Fibroblast of skin of right quadriceps (primary cell): ENCODE measurements around the gene DNAH11.
"Not testable (repeated sequence)": the region's sequence is repeated elsewhere in the genome, so short reads cannot be mapped to it uniquely, and the experiment has no call there.

Experiments
- DNase-seq: peaks from one replicate; pipeline ENCODE4 v3.0.0-alpha.2; 2013

Gene DNAH11

GRCh38 chr7:21542891-21543527, at the start of gene DNAH11:
Gene DNAH11 (plus strand): TSS chr7:21543039. CDS start chr7:21543246, 207 bp downstream.
- no peak for DNase-seq

DNA sequence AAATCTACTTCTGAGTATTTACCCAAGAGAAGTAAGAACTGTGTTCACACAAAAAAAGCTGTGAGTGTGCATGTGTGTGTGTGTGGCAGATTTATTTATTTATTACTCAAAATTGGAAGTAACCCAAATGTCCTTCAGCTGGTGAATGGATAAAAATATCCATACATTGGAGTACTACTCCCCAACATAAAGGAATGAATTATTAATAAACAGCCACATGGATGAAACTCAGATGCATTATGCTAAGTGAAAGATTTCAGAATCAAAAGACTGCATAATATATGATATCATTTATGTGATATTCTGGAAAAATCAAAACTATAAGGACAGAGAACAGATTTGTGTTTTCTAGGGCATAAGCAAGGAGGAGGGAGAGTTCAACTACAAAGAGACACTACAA, 47.1 kb upstream of the DNAH11 start:
- DNase-seq: no peak

DNA sequence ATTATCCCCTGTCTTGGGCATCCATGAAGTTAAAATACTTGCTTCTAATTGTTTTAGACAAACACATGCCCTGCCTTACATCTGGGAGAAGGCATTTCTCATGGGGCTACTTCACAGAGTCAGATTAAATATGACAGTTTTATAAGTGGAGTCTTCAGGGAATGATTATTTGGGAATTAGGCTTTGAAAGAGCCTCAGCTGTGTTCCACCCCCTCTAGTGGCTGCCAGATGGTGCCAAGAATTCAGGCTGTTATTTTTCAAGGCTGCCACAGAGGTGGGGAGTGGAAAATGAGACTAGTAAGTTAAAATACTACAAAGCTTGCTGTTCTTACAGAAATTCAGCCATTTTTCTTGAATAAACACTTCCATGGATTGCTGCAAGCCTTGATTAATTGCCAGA, 45.8 kb upstream of the DNAH11 start:
- DNase-seq: no peak

DNA sequence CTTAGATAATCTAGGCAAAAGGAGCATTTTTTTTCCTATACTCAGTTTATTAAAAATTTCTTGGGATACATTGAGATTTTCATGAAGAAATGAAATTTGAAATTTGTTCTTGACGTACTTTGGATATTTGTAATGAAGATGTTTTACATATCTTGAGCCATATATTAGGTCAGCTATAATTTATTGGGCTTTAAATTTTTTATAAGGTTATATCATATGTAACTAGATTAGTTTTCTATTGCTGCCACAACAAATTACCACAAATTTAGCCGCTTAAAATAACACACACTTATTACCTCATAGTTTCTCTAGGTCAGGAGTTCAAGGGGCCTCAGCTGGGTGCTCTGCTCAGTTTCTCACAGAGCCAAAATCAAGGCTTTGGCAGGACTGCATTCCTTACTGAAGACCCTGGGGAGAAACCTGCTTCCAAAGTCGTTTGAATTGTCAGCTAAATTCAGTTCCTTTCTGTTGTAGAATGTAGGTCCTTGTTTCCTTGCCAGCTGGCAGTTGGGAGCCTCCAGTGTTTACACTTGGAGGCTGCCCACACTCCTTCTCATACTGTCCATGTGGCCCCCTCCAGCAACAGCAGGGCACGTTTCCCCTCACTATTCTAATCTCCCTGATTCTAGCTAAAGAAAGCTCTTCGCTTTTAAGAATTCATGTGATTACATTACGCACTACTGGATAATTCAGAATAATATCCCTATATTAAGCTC, 42.6 kb upstream of the DNAH11 start:
- no peak for DNase-seq

DNA sequence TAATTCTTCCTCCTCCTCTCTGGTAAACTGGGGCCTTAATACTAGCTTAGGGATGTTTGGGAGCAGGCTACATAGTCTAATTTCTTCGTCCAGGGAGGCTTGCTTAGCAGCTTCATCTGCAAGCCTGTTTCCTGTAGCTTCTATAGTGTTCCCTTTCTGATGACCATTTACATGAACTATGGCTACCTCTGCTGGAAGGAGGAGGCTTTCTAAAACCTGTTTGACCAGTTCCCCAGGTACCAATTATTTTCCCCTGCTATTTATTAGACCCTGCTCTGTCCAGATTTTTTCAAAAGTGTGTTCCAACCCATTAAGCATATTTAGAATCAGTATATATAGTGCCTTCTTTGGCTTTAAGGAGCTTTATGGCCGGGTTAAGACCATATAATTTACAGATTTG, 38.8 kb upstream of the DNAH11 start:
- DNase-seq: no peak

DNA sequence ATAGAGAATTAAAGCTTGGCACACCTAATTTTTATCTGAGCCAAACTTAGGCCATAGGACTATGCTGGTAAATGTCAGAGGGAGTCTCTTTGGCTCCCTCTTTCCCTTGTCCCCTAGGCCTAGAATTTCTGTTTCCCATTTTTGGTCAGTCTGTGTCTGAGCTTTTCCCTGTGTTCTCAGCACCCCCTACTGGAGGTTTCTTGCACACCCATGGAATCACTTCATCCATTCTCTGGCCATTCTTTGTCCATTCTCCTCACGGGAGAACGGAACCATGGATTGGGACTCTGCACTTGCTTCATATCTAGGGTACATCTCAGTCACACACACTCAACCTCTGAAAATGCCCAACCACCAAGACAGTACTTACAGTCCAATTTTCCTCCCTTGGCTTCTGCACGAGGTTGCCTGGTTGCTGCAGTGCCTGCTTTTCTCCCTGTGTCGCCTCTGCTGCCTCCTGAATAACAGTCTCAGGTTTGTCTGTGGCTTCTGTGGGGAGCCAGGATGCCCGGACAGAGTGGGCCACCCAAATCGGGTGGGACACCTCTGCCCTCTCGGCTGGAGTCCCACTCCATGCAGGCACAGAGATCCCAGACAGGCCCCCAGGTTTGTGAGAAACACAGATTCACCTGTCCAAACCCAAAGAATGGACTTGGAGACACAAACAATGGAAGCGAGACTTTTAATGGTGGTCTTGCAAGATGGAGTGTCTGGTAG, 35.1 kb upstream of the DNAH11 start:
- peak; percentile 30 for DNase-seq

DNA sequence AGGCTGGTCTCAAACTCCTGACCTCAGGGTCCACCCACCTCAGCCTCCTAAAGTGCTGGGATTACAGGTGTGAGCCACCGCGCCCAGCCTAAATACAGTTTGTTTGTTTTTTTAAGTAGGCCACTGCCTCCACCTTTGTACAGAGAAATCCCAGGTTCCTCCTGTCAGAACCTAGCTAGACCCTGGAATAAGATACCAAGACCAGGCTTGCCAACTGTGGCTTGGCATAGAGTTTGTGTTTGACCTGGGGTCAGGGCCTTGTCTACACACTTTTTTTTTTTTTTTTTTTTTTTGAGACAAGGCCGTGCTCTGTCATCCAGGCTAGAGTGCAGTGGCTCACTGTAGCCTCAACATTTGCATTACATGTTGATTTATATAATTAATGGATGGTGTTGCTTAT, 34.3 kb upstream of the DNAH11 start:
- DNase-seq: no peak

DNA sequence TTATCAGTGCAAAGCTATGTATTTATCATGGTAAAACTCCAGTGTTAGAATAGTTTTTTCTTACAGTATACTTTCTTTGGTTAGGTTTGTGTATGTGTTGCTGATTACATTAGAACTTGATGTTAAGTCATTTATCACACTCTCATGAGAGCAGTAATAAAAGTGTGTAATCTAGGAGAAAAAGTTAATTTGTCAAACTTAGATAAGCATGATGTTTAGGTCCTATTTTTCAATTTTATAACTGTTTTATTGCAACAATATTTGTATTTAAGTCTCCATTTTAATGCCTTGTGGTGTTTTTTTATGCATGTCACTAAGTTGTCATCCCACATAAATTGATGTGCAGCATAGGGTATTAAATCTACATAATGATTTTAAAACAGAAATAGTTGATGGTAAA, 28.8 kb upstream of the DNAH11 start:
- no peak for DNase-seq

DNA sequence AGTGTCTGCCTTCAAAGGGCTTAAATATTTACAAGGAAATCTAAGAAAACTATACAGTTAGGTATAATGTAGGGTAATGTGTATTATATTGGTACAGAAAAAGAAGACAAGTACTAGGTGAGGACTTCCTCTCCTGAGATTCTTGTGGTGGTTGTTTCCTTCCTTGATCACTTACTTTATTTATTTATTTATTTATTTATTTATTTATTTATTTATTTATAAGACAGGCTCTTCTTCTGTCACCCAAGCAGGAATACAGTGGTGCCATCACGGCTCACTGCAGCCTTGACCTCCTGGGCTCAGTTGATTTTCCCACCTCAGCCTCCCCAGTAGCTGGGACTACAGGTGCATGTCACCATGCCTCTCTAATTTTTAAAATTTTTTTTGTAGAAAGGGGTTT, 18.2 kb upstream of the DNAH11 start:
- no peak for DNase-seq

GRCh38 chr7:21526007-21526406, 16.8 kb upstream of the DNAH11 start:
- no peak for DNase-seq

GRCh38 chr7:21526448-21526847, 16.4 kb upstream of the DNAH11 start:
- no peak for DNase-seq

DNA sequence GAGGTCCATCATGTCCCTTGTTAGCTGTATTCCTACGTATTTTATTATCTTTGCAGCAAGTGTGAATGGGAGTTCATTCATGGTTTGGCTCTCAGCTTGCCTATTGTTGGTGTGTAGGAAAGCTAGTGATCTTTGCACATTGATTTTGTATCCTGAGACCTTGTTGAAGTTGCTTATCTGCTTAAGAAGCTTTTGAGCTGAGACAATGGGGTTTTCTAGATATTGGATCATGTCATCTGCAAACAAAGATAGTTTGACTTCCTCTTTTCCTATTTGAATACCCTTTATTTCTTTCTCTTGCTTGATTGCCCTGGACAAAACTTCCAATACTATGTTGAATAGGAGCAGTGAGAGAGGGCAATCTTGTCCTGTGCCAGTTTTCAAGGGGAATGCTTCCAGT, 10.4 kb upstream of the DNAH11 start:
- DNase-seq: not testable (repeated sequence)

DNA sequence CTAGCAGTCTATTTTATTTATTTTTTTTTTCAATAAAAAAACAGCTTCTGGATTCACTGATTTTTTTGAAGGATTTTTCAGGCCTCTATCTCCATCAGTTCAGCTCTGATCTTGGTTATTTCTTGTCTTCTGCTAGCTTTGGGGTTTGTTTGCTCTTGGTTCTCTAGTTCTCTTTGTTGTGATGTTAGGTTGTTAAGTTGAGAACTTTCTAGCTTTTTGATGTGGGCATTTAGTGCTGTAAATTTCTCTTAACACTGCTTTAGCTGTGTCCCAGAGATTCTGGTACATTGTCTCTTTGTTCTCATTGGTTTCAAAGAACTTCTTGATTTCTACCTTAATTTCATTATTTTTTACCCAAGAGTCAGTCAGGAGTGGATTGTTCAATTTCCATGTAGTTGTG, 9.2 kb upstream of the DNAH11 start:
- not testable (repeated sequence) for DNase-seq

DNA sequence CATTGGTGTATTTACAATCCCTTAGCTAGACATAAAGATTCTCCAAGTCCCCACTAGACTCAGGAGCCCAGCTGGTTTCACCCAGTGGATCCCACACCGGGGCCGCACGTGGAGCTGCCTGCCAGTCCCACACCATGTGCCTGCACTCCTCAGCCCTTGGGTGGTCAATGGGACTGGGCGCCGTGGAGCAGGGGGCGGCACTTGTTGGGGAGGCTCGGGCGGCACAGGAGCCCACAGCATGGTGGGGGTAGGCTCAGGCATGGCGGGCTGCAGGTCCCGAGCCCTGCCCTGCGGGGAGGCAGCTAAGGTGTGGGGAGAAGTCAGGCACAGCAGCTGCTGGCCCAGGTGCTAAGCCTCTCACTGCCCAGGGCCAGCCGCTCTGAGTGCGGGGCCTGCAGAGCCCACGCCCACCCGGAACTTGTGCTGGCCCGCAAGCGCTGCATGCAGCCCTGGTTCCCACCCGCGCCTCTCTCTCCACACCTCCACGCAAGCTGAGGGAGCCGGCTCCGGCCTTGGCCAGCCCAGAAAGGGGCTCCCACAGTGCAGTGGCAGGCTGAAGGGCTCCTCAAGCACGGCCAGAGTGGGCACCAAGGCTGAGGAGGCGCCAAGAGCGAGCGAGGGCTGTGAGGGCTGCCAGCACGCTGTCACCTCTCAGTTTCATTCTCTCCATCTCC, 6.3 kb upstream of the DNAH11 start:
- not testable (repeated sequence) for DNase-seq

- DNase-seq: no peak
Observed at GRCh38 chr7:21538936-21539495, 3.8 kb upstream of the DNAH11 start.

DNA sequence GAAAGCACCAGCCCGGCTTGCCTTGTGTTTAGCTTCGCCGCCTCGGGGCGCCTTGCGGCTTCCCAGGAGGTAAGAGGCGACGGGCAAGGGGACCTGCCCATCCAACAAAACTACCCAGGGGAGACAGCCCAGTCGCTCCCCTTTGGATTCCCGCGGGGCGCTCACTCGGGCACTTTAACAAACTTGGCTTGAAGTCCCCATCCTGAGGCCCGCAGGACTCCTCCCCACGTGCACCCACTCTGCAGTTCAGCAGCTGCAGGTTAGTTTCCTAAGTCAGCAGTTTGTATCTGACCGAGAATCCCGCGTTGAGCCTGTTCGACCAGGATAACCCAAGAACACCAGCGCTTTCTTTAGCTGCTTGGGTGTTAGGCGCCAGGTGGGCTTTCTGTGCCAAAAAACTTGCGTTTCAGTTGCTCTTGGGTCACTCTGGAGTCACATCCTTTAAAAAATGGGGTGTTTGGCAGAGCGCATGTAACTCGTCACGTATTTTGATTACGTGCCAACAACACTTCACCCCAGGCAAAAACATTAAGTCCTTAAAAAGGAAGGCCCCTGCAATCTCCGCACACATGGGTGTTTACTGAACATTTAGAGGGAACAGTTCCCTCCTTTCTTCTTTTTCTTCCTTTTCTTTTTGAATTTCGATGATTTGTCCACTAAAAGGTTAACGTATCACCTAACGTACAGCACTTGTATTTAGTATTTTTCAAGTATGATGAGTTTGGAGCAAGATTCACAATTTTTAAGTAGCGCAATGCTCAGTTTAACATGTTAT, 876 bp downstream of the DNAH11 start:
- DNase-seq: no peak

DNA sequence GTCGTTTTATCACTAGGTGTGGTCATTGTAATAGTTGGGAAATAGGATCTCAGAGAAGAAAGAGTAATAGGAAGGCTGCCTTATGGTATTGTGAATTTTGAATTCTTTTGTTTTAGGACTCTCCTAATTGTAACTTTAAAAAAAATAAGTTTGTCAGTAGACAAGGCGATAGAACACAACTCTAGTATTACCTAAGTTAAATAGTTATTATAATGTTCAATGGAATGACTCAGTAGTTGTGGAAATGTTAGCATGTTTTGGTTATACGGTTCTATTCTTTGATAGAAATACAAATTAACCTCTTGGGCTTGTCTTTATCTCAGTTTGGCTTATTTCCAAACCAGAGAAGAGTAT, 1.4 kb downstream of the DNAH11 start:
- no peak for DNase-seq

GRCh38 chr7:21544715-21545114, 1.9 kb downstream of the DNAH11 start:
- no peak for DNase-seq

- DNase-seq: no peak
Observed at GRCh38 chr7:21547501-21547900, 4.7 kb downstream of the DNAH11 start.

- DNase-seq: no peak
Observed at GRCh38 chr7:21548491-21548890, 5.7 kb downstream of the DNAH11 start.

- no peak for DNase-seq
Observed at GRCh38 chr7:21550076-21550475, 7.2 kb downstream of the DNAH11 start.

GRCh38 chr7:21550821-21551531, 8.1 kb downstream of the DNAH11 start:
- no peak for DNase-seq
